ACC112 (cell line): Measurements from ENCODE around the gene NPEPPS.
A peak's percentile ranks its signal among the peaks of the same experiment; 100 is the strongest.

Experiments used
- H2AFZ ChIP-seq: fragments of 200-600 bp; sonication (generic); one replicate; pipeline ENCODE4 v1.6.0; 2017; ENCODE audit warnings: antibody characterized with exemption, low read length; ENCODE audit not compliant: unreplicated experiment
- H3K27ac ChIP-seq: fragments of 200-600 bp; sonication (generic); 2 replicates; pipeline ENCODE4 v1.5.1; 2014; ENCODE audit warnings: low read depth, mild to moderate bottlenecking, antibody characterized with exemption, low read length, moderate library complexity
- H3K27me3 ChIP-seq: fragments of 200-600 bp; sonication (generic); 2 replicates; pipeline ENCODE4 v1.6.1; 2014; ENCODE audit warnings: mild to moderate bottlenecking, antibody characterized with exemption, low read length, moderate library complexity, mixed read lengths; ENCODE audit not compliant: insufficient read depth
- H3K36me3 ChIP-seq: fragments of 200-600 bp; sonication (generic); 2 replicates; pipeline ENCODE4 v1.6.1; 2016; ENCODE audit warnings: mild to moderate bottlenecking, antibody characterized with exemption, low read length, moderate library complexity, mixed read lengths; ENCODE audit not compliant: insufficient read depth
- H3K4me1 ChIP-seq: fragments of 200-600 bp; sonication (generic); one replicate; pipeline ENCODE4 v1.6.1; 2016; ENCODE audit warnings: low read length, mixed read lengths; ENCODE audit not compliant: insufficient read depth, unreplicated experiment, control insufficient read depth
- H3K4me3 ChIP-seq: fragments of 200-600 bp; sonication (generic); 2 replicates; pipeline ENCODE4 v1.5.1; 2014; ENCODE audit warnings: mild to moderate bottlenecking, low read depth, low read length
- H3K79me2 ChIP-seq: fragments of 200-600 bp; sonication (generic); one replicate; pipeline ENCODE4 v1.6.0; 2016; ENCODE audit warnings: low read length; ENCODE audit not compliant: control insufficient read depth, unreplicated experiment, insufficient read depth

Gene NPEPPS

DNA sequence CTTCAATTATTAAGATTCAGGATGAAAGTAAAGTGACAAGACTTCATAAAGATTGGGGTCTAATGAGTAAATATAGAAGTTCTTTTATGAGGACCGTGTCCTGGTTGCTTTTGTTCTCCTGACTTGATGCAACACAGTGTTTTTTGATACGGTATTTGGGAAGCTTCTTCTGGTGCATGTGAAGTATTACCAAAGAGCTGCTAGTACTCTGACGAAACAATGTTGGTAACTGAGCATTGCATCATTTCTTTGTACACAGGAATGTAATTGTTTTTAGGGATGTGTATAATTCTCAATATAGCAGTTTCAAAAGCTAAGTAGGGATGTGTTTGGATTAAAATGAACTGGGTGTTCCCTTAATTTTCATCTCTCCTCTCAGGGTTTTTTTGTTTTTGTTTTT is 134.7 kb downstream of the NPEPPS start:
- Histone ChIP-seq H3K27ac (no peak overlapping the region; the same call in 1 of the 2 replicates), H3K27me3 (no peaks in the 10 kb centered on the region), H3K4me1 (peaks cover 10% of the 10 kb centered on the region), H3K4me3 (no peak overlapping the region), H3K79me2 (peaks cover 31% of the 10 kb centered on the region), H2AFZ (no peak overlapping the region), H3K36me3 (peaks cover 61% of the 10 kb centered on the region)

DNA sequence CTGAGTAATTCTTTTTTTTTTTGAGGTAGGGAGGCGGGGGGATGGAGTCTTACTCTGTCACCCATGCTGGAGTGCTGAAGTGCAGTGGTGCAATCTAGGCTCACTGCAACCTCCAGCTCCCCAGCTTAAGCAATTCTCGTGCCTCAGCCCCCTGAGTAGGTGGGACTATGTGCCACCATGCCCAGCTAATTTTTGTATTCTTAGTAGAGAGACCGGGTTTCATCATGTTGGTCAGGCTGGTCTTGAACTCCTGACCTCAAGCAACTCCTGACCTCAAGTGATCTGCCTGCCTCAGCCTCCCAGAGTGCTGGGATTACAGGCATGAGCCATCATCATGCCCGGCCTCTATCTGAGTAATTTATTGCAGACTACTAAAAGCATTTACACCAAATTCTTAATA is 138.2 kb downstream of the NPEPPS start:
- Histone ChIP-seq H3K79me2 (peaks cover 32% of the 10 kb centered on the region), H3K36me3 (peaks cover 66% of the 10 kb centered on the region), H3K27ac (no peak overlapping the region), H3K4me1 (peaks cover 10% of the 10 kb centered on the region), H2AFZ (no peak overlapping the region), H3K4me3 (no peak overlapping the region), H3K27me3 (no peaks in the 10 kb centered on the region)

DNA sequence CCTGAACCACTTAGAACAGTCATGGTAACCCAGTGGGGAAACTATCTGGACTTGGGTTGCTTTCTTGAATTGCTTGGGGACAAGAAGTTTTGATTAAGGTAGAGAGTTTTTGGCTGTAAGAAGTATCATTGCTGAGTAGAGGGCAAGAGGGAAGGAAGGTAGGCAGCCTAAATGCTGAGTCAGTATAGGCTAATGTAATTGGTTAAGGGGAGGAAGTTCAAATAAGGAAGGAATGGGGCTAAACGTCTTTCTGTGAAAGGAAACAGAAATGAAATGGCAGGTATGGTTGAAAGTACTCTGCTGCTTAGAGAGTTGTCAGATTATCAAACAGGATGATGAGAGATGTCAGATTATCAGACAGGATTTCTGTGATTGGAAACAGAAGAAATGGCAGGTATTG is 139.2 kb downstream of the NPEPPS start:
- peak overlapping the region; percentile 21; the same call in 1 of the 2 replicates for H3K27ac ChIP-seq
- H2AFZ ChIP-seq = no peak overlapping the region
- H3K36me3 ChIP-seq = peaks cover 68% of the 10 kb centered on the region
- peaks cover 9% of the 10 kb centered on the region for H3K4me1 ChIP-seq
- no peaks in the 10 kb centered on the region for H3K27me3 ChIP-seq
- H3K79me2 ChIP-seq = peaks cover 25% of the 10 kb centered on the region
- no peak overlapping the region for H3K4me3 ChIP-seq
